Stimulated activated naive CD4-positive, alpha-beta T cell (primary cell): ENCODE data around the gene GOLGA6L24.
"Not testable (repeated sequence)": the region's sequence is repeated elsewhere in the genome, so short reads cannot be mapped to it uniquely, and the experiment has no call there.

Experiments
- DNase-seq, 6 experiments: peaks; one replicate each; lab custom pipeline; 2025; lab: John Stamatoyannopoulos, UW

The GOLGA6L24 gene

GRCh38 chr15:28357984-28358383 lies at the start of gene GOLGA6L24:
TSS of gene GOLGA6L24 (minus strand) at chr15:28358084. CDS start at chr15:28358023, 61 bp downstream.
- not testable (repeated sequence) for DNase-seq

DNA sequence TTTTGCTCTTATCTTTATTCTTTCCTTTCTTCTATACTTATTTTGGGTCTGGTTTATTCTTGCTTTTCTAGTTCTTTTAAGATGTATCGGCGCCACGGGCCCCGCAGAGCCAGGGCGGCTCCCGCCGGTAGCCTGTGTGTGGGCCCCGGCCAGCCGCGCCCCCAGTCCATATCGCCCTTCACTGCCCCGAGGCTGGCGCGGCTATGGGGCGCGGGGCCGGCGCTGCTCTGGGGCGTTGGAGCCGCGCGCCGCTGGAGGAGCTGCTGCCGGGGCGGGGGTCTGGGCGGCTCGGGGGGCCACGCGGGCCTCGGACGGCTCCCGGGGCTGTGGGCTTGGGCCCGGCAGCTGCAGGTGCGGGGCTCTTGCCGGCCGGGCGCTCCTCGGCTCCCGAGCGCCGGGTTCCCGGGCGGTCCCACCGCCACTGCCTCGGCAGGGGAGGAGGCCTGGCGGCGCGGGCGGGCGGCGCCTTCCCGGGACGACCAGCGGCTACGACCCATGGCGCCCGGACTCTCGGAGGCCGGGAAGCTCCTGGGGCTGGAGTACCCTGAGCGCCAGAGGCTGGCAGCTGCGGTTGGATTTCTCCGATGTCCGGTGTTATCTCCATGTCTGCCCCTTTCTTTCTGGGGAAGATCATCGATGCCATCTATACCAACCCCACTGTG lies 45.0 kb upstream of the GOLGA6L24 start:
- not testable (repeated sequence) for DNase-seq

DNA sequence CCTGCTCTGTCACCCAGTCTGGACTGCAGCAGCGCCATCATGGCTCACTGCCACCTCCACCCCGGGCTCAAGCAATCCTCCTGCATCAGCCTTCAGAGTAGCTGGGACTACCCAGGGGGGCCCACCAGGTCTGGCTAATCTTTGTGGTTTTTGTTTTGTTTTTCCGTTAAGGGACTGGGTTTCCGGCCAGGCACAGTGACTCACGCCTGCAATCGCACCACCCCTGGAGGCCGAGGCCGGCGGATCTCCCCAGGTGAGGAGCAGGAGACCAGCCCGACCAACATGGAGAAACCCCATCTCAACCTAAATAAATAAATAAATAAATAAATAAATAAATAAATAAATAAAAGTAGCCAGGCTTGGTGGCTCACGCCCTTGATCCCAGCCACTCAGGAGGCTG lies 38.1 kb upstream of the GOLGA6L24 start:
- DNase-seq: not testable (repeated sequence)

DNA sequence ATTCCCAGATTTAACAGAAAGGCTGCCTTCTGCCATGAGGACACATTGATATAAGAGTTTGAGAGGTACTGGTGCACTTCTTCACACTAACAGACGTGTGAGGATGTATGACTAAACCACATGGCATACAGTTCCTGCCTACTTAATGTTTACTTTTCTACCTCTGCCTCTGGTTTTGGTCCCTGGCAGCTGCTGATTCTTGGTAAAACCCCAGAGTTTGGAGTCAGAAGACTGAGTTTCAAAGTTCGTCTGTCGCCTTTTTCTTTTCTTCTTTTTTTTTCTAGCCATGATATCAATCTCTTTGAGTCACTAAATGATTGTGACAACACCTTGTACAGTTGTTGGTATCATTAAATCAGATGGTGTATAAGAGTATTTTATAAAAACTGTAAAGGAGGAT lies 22.2 kb upstream of the GOLGA6L24 start:
- not testable (repeated sequence) for DNase-seq

- DNase-seq: not testable (repeated sequence)
Measured at GRCh38 chr15:28378364-28378763, 20.5 kb upstream of the GOLGA6L24 start, which contains the start of gene GOLGA8F. TSS of gene GOLGA8F (plus strand) at chr15:28378664. CDS start at chr15:28378762, 98 bp downstream.

GRCh38 chr15:28365502-28365901 lies 7.6 kb upstream of the GOLGA6L24 start:
- not testable (repeated sequence) for DNase-seq

GRCh38 chr15:28322129-28322588 lies 35.7 kb downstream of the GOLGA6L24 start, which contains the start of gene HERC2:
TSS of gene HERC2 (minus strand) at chr15:28322179. CDS start at chr15:28321433, 746 bp downstream.
- DNase-seq: not testable (repeated sequence)

- not testable (repeated sequence) for DNase-seq
Measured at GRCh38 chr15:28321358-28322078, 36.4 kb downstream of the GOLGA6L24 start.

DNA sequence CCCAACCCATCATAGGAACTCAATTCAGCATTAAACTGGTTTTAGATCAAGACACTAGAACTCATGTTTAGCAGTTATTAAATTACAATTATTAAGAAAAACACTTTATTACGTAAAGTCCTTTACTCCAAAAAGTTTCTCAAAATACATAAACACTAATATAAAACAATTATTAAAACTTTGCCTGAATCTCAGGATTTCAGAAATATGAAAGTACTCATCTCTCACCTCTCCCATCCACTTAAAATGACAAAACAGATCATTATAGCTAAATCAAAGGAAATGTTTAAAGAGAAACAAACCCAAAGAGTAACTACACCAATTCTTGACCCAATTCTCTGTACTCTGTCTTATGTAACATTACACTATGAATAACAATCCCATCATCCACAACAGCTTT lies 38.2 kb downstream of the GOLGA6L24 start:
- DNase-seq: not testable (repeated sequence)

DNA sequence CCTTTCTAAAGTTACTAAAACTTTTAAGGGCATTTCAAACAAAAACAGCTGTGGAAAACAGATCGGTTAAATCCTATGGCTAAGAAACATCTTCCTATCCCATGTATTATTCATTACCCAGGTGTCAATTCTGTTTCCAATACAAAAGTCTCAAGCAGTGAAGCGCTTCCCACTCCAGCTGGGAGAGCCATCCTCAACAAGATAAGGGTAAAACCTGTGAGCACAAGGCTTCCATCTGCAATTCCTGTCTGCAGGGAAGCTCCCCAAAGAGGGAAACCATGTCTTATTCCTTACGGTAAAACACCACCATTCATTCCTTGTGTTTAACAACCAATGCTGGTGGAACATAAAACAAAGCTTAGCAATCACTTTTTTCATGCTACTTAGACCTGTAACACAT lies 39.1 kb downstream of the GOLGA6L24 start:
- not testable (repeated sequence) for DNase-seq

DNA sequence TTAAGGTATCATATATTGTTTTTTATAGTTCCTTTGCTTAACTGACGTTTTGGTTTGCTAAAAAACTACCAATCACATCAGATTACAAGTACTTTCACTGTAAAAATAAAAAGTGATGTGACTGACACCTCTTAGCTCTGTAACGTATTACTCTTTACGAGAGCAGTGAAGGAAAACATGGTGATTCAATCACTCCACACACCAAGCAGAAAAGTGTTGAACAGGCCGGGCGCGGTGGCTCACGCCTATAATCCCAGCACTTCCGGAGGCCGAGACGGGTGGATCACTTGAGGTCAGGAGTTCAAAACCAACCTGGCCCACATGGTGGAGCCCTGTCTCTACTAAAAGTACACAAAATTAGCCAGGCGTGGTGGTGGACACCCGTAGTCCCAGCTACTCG lies 39.8 kb downstream of the GOLGA6L24 start:
- not testable (repeated sequence) for DNase-seq

DNA sequence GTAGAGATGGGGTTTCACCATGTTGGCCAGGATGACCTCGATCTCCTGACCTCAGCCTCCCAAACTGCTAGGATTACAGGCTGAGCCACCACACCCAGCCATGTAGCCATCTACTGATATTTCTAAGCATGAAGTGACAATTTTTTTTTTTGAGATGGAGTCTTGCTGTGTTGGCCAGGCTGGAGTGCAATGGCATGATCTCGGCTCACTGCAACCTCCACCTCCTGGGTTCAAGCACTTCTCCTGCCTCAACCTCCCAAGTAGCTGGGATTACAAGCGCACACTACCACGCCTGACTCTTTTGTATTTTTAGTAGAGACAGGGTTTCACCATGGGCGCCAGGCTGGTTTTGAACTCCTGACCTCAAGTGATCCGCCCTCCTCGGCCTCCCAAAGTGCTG lies 40.9 kb downstream of the GOLGA6L24 start:
- DNase-seq: not testable (repeated sequence)

DNA sequence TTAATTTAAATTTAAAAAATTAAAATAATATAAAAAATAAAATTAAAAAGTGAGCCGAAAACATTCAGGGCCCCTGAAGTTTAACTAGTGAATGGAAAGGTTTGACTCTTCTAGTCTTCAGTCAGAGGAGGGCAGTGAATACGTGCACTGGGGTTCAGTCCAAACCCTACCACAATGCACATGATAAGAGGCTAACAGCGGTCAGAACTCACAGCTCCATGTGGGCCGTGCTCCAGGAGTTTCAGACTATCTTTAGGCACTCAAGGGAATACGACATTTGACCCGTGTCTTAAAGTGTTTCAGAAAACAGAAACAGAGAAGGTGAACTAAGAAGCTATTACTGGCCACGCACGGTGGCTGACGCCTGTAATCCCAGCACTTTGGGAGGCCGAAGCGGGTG lies 47.4 kb downstream of the GOLGA6L24 start:
- not testable (repeated sequence) for DNase-seq

DNA sequence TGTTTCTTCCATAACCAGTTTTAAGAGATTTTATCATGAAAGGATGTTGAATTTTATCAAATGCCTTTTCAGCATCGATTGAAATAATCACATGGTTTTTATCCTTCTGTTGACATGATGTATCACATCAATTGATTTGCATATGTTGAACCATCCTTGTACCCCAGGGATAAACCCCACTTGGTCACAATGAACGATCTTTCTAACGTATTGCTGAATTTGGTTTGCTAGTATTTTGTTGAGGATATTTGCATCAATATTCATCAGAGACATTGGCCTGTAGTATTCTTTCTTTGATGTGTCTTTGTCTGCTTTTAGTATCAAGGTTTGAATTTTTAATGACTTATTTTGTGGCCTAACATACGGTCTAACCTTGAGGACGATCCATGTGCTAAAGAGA lies 49.2 kb downstream of the GOLGA6L24 start:
- not testable (repeated sequence) for DNase-seq
